Stimulated activated CD8-positive, alpha-beta memory T cell treated with anti-CD3 and anti-CD28 coated beads, Interleukin-7, amount 100 ng/mL, for 48 hours (primary cell): Measurements from ENCODE around the gene FAT2.

Source experiments
- DNase-seq, 2 donors: peaks; one replicate each; pipeline ENCODE4 v3.0.0-alpha.2; 2020; ENCODE audit warnings: low read depth in 1 of 2; ENCODE audit errors: extremely low read depth in 1 of 2

The FAT2 gene

DNA sequence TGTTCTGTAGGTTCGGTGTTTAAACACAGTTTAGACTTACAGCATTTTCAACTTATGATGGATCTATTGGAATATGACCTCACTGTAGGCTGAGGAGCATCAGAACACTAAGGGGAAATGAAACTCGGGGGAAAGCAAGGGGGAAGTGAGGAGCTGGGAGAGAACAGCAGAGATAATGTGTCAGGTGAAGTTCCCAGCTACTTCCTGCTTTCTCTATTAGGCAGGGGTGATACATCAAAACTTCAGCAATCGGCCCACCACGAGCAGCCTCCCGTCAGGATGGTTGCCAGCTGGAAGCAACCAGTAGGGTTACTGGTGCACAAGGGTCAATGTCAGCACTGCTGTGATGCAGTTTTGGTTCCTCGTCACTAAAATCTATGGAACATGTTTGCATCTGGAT, 34.3 kb downstream of the FAT2 start:
- DNase-seq = no peak

- DNase-seq = no peak
Measured at GRCh38 chr5:151555760-151556576, 35.2 kb downstream of the FAT2 start.

DNA sequence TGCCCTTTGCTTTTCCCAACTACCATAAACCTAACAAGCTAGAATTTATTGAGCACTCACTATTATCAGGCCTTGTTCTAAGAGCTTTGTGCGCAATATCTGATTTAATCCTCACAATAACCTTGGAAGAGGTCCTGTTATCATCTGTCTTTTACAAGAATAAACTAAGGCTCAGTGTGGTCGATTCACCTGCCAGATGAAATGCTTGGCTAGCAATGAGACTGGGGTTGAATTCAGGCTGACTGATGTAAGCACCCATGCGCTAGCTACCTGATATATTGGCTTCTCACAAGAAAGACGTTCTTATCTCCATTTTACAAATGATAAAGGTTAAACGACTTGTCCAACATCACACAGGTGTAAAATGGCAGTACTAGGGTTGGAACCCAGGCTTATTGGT, 37.4 kb downstream of the FAT2 start:
- no peak for DNase-seq

DNA sequence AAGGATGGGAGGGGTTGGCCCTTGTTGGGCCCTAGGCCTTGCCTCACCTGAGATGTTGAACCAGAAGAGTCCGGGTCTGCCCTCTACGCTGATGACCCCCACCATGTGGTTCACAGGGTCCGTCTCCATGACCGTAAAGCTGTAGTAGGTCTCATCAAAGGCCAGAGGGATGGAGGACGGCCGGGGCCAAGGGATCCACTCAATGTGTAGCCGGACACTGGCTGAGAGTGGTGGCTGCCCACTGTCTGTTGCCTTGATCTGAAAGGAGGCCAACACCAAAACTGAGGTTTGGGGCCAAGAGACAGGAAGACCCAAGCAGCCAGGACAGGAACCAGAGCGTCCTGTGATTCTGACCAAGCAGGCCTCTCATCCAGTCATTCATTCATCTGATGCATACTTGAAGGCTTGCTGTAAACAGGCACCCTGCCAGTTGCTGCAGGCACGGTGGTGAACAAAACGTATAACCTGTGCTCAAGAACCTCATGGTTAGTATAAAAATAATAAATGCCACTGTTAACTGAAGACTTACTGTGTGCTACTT, 37.9 kb downstream of the FAT2 start:
- DNase-seq = no peak

DNA sequence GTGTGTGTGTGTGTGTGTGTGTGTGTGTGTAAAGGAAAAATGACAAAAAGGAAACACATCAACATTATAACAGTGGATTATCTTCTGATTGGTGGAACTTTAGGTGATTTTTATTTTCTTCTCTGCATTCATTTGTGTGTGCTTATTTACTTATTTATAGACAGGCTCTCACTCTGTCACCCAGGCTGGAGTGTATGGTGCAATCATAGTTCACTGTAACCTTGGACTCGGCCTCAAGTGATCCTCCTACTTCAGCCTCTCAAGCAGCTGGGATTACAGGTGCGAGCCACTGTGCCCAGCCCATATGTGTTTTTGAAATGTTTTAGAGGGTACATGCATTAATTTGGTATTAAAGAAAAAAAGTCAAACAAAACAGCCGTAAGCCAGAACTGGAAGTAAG, 39.1 kb downstream of the FAT2 start:
- DNase-seq = no peak

GRCh38 chr5:151550146-151550545, 41.0 kb downstream of the FAT2 start:
- DNase-seq = no peak

DNA sequence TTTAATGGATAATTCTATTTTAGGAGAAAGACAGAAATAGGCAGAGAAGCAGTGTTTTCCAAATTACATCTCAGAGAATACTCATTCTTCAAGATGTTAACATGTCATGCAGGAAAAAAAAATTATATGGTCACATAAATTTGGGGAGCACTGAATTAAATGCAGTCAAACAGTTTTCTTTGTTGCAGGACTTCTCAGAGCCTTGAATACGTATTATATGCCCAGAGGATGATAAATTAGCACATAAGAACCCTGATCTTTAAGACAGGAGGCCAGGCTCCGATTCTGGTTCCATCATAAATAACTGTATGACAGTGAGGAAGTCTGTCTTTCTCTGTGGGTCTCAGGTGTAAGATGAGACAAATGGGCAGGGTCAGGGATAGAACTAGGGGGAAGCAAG, 41.4 kb downstream of the FAT2 start:
- DNase-seq = no peak

DNA sequence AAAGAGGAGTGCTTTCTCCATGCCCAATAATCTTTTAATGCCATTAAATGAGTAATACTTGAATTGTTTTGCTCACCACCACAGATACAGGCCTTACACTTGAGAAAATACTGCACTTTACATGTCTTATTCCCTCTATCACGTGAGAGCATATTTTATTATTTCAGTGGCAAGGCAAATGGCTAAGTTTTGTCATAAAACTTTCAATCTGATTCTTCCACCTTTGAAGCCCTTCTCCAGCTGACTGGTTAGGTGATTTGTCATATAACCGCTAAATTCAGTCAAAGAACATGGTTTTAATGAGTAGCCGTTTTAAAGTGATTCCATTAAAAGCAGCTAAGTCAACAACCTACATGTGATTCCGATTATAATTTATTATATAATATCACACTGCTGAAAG, 43.8 kb downstream of the FAT2 start:
- DNase-seq = no peak

GRCh38 chr5:151541571-151541970, 49.6 kb downstream of the FAT2 start:
- no peak for DNase-seq
